ENCODE data around the gene MYBPH. TPM values are rescaled to one million over a fixed set of nuclear protein-coding genes. Genes with fewer than 3 reads are reported as not detected.
A peak's percentile ranks its signal among the peaks of the same experiment; 100 is the strongest.

MYBPH gene
- total RNA-seq, 1 donor from 2014 or later, result not detected

DNA sequence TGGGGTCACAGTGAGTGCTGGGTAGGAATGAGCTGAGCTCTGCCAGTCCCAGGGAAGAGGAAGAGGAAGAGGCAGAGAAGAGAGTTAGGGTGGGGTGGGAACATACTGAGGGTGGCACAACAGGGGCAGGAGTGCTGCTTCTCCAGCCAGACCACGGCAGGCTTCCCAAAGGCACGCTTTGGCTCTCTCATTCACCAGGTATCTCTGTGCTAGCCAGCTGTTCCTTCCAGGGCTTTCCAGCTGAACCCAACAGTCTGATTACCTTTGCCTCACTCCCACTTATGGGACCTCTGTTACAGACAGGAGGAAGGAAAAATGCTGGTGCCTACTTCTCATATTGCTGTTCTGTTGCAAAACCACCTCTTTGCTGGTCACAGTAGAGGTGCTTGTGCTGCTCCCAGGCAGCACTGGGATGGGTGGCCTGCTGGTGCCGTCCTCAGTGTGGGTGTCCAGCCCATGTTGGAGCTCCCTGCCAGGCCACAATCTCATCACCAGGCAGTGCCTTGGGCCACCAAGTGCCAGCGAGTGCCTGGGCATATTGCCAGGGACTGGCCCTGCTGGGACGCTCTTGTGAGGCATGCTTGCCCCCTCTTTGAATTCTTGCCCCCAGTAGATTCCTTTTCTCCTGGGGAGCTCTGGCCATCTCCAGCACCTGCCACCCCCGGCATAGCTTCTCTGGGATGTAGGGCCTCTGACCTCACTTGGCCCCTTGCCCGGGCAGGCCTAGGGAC is 46.0 kb downstream of the MYBPH start:
- peak; percentile 47 for DNase-seq (ENCODE audit: low read depth)

- DNase-seq (ENCODE audit: low read depth), result no peak
Measured at GRCh38 chr1:203128716-203129500, 46.7 kb downstream of the MYBPH start.

GRCh38 chr1:203128431-203128715 is 47.3 kb downstream of the MYBPH start:
- no peak for DNase-seq (ENCODE audit: low read depth)

GRCh38 chr1:203127666-203128430 is 47.8 kb downstream of the MYBPH start, which contains the start of gene ADORA1:
TSS of gene ADORA1 (plus strand) at chr1:203127726. CDS start at chr1:203128842, 1,116 bp downstream.
- DNase-seq (ENCODE audit: low read depth), result peak; percentile 48

- no peak for DNase-seq (ENCODE audit: low read depth)
Measured at GRCh38 chr1:203126866-203127665, 48.6 kb downstream of the MYBPH start.

DNA sequence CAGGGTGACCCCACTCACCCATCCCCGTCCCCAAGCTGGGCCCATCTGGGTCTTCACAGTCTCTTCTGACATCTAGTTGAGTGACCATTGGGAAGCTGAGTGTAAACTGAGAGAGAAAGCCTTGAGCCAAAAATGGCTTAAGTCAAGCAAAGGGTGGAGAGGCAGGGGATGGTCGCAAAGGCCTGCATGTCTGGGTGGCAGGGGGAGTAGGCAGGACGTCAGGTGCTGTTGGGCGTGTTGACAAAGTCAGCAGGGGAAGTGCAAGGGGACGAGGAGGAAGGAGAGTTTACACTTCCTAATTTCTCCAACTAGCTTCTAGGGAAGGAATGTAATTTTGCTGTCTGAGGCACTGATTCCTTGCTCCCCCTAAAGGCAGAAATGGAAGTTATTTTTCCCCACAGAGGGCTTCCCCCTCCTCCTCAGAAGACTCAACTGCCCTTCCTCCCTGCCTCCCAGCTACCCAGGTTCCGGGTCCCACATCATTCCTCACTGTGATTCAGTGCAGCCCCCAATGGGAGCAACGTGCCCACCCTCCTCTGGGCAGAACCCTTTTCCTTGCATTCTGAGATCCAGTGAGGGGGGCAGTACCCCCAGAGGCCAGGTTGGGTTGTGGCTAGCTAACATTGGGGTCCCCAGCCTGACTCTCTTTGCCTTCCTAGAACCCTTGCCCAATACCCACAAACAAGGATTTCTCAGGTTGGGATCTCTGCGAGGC is 49.3 kb downstream of the MYBPH start:
- DNase-seq (ENCODE audit: low read depth), result peak; percentile 58

DNA sequence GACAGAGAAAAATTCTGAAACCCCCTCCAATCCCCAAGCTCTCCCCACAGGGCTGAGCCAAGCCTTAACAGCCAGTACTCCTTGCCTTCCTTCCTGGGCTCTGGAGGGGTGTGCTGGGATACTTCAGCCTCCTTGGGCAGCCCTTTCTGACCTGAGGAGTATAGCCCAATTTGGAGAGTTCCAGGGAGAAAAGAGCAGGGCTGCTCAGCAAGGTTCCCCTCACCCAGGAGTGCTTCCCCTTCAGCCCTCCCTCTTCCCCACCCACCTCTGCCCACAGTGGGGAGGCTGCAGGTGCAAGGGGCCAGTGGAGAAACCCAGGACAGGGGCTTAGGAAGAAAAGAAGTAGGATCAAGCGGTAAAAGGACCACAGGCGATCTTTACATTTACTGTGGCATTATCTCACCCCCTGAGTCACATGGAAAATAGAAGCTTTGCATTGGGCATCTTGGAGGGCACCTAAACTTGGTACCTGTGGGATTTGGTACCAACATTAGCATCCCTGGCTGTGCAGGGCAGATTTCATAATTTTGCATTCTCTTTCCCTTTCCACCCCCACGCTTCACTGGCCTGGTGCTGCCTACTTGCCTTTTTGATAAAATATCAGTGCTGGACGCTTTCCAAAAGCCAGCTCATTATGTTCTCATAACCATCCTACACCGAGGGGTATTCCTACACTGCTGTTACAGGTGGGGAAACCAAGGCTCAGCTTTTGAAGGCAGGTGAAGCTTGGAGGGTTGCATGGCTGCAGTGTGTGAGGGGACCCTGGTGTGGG is 50.9 kb downstream of the MYBPH start:
- DNase-seq (ENCODE audit: low read depth), result no peak

DNA sequence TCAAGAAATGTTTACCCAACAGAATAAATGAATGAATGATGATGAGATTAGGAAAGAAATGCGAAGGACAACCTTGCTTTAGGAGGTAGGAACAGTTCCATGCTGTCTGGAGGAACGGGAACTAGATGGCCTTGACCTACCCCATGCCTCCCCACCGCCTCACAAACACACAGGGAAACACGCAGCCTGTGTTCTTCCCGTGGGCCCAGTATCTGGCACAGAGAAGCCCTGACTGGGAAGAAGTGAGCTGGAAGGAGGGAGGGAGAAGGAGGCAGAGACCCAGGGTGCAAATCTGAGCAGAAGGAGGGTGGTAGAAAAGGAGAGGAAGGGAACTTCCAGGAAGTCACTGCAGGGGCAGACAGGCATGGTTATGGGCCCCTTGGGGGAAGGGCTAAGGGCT is 51.6 kb downstream of the MYBPH start:
- no peak for DNase-seq (ENCODE audit: low read depth)

- DNase-seq (ENCODE audit: low read depth), result no peak
Measured at GRCh38 chr1:203122159-203122558, 53.5 kb downstream of the MYBPH start.

- no peak for DNase-seq (ENCODE audit: low read depth)
Measured at GRCh38 chr1:203121186-203122015, 54.2 kb downstream of the MYBPH start.

- DNase-seq (ENCODE audit: low read depth), result no peak
Measured at GRCh38 chr1:203120325-203121153, 55.1 kb downstream of the MYBPH start.

Other genes with a start within 250 kb of the MYBPH start
- 31.8 and 40.6 TPM in 2 replicates for gene KLHL12, start 248.6 kb downstream of the MYBPH start, total RNA-seq
- 97.1 and 107 TPM in 2 replicates for gene ADIPOR1, start 217.5 kb downstream of the MYBPH start, total RNA-seq
- 35.4 and 47.2 TPM in 2 replicates for gene CYB5R1, start 208.6 kb downstream of the MYBPH start, total RNA-seq
- gene TMEM183A, start 168.5 kb downstream of the MYBPH start, total RNA-seq, result 77.8 and 136 TPM in 2 replicates
- 1.6 and 12.4 TPM in 2 replicates for gene PPFIA4, start 149.3 kb downstream of the MYBPH start, total RNA-seq
- gene MYOG, start 89.8 kb downstream of the MYBPH start, total RNA-seq, result not detected in 2 replicates
- 4.2 and 54.7 TPM in 2 replicates for gene ADORA1, start 48.1 kb downstream of the MYBPH start, total RNA-seq
- 0.10 and 0.69 TPM in 2 replicates for gene CHI3L1, start 10.9 kb upstream of the MYBPH start, total RNA-seq
- under 0.01 TPM in 1 of 2 replicates, not detected in the other for gene CHIT1, start 53.8 kb upstream of the MYBPH start, total RNA-seq
- gene BTG2, start 129.7 kb upstream of the MYBPH start, total RNA-seq, result 12.7 and 54.3 TPM in 2 replicates
- 1.7 TPM in 1 of 2 replicates, not detected in the other for gene FMOD, start 175.3 kb upstream of the MYBPH start, total RNA-seq